Sigmoid colon (tissue), 4 donors: ENCODE data around the gene PSMC3.

ENCODE experiments used
- EP300 ChIP-seq, 4 donors: sonication (generic); formaldehyde crosslinking; IDR thresholded peaks; one replicate each; pipeline ENCODE4 v1.6.1; 2017; ENCODE audit warnings: antibody characterized with exemption in 4 of 4
- POLR2AphosphoS5 ChIP-seq, 4 donors: sonication (generic); formaldehyde crosslinking; IDR thresholded peaks; one replicate each; pipeline ENCODE4 v1.6.1; 2017; ENCODE audit warnings: antibody characterized with exemption in 4 of 4
- TF ChIP-seq, protein P1 (sequence below), 4 experiments: fragments of 450-650 bp in 3 of 4; fragments of 200-600 bp in 1 of 4; IDR thresholded peaks; one replicate each; pipeline ENCODE4 v1.5.1; 2016 to 2019; ENCODE audit warnings: antibody characterized with exemption in 4 of 4, mild to moderate bottlenecking in 3 of 4, moderate library complexity in 2 of 4

DNA sequence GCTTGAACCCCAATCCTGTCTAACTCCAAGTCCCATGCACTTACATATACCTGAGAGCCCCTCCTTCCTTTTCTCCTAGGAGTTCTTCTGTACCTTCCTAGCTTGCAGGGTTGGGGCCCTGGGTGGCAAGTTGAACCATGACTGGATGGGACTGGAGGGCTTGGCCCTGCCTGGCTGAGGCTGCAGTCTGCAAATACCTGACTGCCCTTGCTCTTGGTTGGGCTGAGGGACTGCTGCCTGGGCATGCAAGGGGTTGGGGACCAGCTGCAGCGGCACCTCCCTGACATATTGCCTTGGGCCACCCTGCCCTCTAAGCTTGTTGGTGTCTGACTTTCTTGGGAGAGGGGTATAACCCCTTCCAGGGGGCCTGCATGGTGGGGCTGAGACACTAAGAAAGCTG is 27.7 kb downstream of the PSMC3 start:
- TF ChIP-seq, protein P1, sequence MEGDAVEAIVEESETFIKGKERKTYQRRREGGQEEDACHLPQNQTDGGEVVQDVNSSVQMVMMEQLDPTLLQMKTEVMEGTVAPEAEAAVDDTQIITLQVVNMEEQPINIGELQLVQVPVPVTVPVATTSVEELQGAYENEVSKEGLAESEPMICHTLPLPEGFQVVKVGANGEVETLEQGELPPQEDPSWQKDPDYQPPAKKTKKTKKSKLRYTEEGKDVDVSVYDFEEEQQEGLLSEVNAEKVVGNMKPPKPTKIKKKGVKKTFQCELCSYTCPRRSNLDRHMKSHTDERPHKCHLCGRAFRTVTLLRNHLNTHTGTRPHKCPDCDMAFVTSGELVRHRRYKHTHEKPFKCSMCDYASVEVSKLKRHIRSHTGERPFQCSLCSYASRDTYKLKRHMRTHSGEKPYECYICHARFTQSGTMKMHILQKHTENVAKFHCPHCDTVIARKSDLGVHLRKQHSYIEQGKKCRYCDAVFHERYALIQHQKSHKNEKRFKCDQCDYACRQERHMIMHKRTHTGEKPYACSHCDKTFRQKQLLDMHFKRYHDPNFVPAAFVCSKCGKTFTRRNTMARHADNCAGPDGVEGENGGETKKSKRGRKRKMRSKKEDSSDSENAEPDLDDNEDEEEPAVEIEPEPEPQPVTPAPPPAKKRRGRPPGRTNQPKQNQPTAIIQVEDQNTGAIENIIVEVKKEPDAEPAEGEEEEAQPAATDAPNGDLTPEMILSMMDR (IDR thresholded peaks at IDR 0.05), result no peak
- TF ChIP-seq POLR2AphosphoS5 (IDR thresholded peaks at IDR 0.05) (no peak), EP300 (IDR thresholded peaks at IDR 0.05) (no peak)
